LNCaP clone FGC (cell line): ENCODE results near the gene ARHGAP24.
"Not testable (repeated sequence)": the region's sequence is repeated elsewhere in the genome, so short reads cannot be mapped to it uniquely, and the experiment has no call there.

Source experiments
- DNase-seq: peaks from one replicate; pipeline ENCODE4 v3.0.0-alpha.2; 2011; ENCODE audit warnings: low read depth
- H3K4me3 ChIP-seq: 2 replicates; pipeline ENCODE4 v1.5.1; 2011; ENCODE audit warnings: mild to moderate bottlenecking, low read depth, low read length, control low read depth
- TF ChIP-seq, protein P1 (sequence below): IDR thresholded peaks from 2 replicates; pipeline ENCODE4 v1.5.1; 2012; ENCODE audit warnings: mild to moderate bottlenecking; ENCODE audit not compliant: control insufficient read depth, insufficient read depth; ENCODE audit errors: extremely low read depth

ARHGAP24 gene

DNA sequence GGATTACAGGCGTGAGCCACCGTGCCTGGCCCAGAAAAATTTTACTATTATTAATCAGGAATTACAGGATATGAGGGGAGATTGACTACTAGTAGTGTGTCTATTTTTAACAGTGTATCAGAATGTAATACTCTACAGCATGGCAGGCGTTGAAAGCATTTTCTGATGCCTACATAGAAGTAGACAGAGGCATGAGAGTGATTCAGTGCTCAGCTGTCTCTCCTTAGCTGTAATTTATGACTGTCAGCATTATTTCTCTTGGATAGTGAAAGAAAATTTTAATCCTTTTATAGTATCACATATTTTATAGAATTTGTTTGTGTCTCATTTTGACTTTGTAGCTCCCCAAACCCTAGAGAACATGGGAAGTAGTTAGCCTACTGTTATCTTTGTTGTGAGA lies 20.7 kb downstream of the ARHGAP24 start:
- TF ChIP-seq, protein P1, sequence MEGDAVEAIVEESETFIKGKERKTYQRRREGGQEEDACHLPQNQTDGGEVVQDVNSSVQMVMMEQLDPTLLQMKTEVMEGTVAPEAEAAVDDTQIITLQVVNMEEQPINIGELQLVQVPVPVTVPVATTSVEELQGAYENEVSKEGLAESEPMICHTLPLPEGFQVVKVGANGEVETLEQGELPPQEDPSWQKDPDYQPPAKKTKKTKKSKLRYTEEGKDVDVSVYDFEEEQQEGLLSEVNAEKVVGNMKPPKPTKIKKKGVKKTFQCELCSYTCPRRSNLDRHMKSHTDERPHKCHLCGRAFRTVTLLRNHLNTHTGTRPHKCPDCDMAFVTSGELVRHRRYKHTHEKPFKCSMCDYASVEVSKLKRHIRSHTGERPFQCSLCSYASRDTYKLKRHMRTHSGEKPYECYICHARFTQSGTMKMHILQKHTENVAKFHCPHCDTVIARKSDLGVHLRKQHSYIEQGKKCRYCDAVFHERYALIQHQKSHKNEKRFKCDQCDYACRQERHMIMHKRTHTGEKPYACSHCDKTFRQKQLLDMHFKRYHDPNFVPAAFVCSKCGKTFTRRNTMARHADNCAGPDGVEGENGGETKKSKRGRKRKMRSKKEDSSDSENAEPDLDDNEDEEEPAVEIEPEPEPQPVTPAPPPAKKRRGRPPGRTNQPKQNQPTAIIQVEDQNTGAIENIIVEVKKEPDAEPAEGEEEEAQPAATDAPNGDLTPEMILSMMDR: no peak
- DNase-seq: no peak
- no peak overlapping the region for H3K4me3 ChIP-seq

DNA sequence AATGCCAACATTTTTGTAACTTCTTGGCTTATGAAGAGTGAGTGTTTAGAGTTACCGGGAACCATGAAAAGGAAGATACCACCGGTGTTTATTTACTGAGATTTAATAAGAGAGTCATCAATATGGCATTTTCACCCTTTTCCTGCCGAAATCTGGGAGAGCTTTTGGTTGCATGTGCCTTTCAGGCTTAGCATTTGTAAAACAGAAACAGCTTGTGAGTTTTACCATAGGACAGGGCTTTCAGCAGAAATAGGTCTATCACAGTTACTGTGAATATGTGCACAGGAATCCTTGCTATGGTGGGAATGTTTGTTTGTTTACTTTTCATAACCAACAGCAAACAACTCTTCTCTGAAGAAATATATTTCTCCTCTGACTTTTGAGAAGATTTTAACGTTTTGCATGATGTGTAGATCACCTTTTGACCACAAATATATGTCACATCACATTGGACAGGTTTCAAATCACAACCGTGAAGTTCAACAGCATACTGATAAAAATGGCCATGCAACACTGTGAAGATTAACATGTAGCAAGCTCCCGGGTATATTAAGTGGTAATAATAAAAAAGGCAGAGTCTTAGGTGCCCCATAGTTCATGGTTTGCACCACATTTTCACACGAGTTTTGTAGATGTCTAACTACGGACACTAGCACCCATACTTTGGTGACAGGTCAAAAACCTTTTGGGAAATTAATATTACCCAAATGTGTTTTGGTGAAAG lies 21.3 kb downstream of the ARHGAP24 start:
- TF ChIP-seq, protein P1: no peak
- no peak overlapping the region for H3K4me3 ChIP-seq
- no peak for DNase-seq

DNA sequence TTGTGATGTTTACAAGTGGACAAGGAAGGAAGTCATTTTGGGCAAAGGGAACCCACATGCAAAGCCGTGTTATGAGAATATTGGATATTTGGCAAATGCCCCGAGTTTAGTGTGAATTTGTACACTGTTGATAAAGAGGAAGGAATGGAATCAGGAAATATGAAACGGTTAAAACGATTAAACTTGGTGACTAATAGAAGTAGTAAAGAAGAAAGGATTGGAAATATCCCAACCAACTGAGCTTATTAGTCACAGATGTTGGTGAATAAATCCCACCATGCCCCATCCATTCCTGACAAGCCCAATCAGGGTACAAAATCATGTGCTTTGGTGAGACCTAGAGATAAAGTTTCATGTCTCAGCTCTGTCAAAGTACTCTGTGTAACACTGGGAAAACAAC lies 22.0 kb downstream of the ARHGAP24 start:
- H3K4me3 ChIP-seq: no peak overlapping the region
- no peak for DNase-seq
- TF ChIP-seq, protein P1: no peak

DNA sequence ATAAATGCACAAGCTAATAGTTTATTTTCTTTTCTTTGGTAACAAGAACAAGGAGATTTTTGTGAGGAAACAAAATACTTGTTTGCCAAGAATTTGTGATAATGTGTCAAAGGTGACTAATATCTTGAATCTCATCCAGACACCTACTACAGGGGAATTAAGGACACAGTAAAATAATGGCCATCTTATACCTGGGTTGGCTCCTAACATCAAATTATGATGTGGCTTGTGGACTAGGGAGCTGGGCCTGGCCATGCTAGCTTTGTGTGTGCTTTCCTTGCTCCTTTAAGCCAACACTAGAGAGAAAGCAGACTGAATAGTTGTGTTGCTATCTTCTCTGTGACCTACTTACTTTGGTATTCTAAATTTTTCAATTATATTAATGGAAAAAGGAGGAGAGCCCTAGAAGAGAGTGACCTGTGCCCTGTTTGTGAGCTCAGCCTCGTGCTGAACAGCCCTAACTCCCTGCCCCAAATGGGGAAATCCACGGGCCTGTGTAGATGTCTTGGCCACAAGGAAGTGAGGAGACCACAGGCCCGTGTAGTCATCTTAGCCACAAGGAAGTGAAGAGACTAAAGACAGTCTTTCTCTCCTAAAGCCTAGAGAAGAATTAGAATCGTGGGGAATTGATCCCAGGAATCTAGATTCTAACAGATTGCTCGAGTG lies 23.3 kb downstream of the ARHGAP24 start:
- DNase-seq: no peak
- TF ChIP-seq, protein P1: no peak
- no peak overlapping the region for H3K4me3 ChIP-seq

DNA sequence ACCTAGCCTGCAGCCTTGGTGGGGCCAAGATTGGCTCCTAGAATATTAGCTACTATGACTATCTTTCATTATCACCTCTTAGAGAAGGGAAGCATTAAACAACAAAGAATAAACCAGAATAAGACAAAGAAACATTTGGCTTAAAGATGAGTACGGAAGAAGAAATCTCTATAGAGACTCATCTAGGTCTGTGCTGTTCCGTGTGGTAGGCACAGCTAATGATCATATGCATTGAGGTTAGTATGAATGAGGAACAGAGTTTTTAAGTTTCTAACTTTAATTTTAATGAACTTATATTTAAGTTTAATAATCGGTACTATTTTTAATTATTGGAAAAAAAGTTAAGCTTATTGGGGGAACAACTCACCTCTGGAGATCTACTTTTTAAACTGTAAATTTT lies 24.6 kb downstream of the ARHGAP24 start:
- no peak overlapping the region for H3K4me3 ChIP-seq
- TF ChIP-seq, protein P1: no peak

GRCh38 chr4:85500110-85500867 lies 25.3 kb downstream of the ARHGAP24 start:
- TF ChIP-seq, protein P1: no peak
- no peak for DNase-seq
- no peak overlapping the region for H3K4me3 ChIP-seq

More for the DNA sequence above, 24.6 kb downstream of the ARHGAP24 start:
- no peak for DNase-seq

DNA sequence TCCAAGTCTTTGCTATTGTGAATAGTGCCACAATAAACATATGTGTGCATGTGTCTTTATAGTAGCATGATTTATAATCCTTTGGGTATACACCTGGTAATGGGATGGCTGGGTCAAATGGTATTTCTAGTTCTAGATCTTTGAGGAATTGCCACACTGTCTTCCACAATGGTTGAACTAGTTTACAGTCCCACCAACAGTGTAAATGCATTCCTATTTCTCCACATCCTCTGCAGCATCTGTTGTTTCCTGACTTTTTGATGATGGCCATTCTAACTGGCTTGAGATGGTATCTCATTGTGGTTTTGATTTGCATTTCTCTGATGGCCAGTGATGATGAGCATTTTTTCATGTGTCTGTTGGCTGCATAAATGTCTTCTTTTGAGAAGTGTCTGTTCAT lies 26.2 kb downstream of the ARHGAP24 start:
- not testable (repeated sequence) for DNase-seq, H3K4me3 ChIP-seq
